NCI-H1105 (cell line): ENCODE measurements around the gene PER1.
"Not testable (repeated sequence)": the region's sequence is repeated elsewhere in the genome, so short reads cannot be mapped to it uniquely, and the experiment has no call there.

Experiments used
- DNase-seq: peaks from one replicate; lab custom pipeline; 2025; lab: John Stamatoyannopoulos, UW

PER1 gene

DNA sequence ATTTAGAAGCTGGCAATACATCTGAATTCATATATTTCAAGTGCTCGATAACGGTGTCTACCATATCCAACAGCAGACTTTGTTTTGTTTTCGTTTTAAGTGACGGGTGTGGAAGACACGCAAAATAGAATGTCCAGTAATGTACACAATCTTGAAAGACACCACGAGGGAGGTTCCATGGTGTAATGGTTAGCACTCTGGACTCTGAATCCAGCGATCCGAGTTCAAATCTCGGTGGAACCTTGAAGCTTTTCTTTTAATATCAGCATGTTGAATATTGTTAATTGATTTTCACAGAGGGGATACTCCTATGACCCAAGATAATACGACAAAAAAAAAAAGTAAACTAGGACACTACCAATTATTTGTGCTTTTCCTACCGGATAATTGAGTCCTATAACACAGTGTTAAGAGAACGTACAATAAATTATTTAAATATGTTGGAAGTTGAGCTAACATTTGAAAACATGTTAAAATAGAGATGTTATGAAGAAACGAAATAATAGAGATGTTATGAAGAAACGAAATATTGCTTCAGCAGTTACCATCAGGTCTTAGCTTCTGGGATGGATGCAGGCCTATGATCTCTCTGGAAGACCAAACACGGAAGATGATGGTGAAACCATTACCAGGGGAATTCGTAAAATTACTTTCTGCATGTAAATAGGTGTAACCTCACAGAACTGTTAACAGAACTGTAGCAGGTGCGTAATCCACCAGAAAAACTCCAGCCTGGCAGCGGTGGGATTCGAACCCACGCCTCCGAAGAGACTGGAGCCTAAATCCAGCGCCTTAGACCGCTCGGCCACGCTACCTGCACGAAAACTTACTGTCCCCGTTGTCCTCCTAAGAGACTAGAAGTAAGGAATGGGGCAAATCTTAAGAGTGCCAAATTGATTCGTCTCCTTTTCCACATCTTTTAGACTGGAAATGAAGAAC lies 32.4 kb downstream of the PER1 start:
- peak; percentile 89 for DNase-seq

DNA sequence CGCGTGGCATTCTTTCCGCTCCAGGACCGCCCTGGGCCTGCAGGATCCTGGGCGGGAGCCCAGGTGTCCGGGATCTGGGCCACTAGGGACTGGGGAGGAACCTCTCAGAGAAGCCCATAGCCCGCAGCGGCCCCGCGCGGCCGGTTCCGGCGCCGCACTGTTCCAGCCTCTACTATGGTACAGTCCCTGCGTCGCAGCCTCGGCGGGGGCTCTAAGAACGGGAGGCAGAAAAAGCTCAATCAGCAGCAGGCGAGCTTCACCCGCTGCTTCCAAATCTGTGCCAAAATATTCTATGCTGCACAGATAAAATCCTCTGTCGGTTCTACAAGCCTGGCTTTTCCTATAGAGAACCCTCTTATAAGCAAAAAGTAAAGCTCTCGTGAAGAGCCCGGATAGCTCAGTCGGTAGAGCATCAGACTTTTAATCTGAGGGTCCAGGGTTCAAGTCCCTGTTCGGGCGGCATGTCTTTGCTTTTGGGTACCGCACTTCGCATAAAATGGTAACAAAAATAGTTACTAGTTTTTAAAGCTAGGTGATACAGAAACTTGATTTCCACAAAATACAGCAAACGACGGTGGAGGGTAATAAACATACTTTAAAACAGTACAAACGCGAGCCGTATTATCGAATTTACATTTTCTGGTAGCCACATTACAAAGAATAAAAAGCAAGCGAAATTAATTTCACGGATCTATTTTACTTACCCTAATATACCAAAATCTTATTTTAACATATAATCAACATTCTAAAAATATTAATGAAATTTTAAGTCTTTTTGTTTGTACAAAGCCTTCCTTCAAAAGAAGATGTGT lies 33.2 kb downstream of the PER1 start:
- DNase-seq: peak; percentile 83

DNA sequence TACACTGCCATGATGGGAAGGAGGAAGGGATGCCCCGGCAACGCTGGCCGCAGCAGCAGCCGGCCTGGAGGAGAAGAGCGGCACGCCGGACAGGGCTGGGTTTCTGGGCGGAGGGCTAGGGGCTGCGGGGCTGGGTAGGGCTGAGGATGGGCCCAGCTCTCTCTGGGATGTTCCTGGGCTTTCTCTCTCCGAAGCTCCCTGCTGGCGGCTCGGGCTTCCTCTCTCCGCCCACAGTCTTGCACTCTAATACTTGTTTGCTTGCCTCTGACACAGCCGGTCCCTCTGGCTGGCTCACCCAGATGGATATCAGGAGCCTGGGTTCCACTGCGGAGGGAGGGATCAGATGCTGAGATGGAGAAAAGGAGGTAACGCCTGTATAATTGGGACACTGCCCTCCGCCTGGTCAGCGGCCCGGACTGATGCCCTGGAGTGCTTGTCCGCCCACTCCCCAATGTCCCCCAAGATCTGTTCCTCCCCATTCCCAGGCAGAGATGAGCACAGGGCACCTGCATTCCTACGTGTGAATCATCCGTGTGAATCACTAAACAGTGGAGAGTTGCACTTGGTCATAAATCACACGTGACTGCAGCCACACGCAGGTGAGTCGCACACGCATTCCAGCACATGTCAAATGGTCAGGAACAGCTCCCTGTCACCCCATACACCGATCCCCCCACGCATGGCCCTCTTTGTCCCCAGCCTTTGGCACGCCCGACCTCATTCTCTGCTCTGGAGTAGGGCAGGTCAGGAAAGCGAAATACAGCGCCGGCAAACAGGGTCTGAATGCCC lies 34.0 kb downstream of the PER1 start, which contains the start of gene ALOXE3:
Gene ALOXE3 (minus strand): TSS at position 535 of the 789 bp plus-strand sequence. CDS start 524 bp downstream, at position 11.
- DNase-seq: no peak

DNA sequence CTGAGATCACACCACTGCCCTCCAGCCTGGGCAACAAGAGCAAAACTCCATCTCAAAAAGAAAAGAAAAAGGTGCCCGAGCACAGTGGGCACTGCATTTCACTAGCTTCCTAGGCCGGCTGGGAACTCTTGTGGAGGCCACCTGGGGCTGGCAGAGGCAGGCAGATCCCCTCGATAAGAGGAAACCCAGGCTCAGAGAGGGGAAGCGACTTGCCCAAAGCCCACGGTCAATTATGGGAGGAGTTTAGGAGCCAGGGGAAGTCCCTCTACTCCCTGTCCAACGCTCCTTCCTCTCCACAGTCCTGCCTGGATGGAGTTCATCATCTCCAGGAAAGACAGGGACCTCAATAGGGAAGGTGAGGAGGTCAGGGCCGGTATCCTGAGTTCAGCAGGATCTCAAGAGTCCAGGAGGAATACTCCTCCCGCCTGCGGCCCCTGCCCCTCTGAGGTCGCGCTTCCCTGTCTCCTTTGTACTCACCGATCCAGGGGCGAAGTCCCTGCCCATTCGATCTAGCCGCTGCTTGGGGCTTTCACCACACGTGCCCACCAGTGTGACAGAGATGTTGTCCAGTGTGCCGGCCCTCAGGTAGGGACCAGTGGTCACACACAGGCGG lies 34.7 kb downstream of the PER1 start:
- no peak for DNase-seq

DNA sequence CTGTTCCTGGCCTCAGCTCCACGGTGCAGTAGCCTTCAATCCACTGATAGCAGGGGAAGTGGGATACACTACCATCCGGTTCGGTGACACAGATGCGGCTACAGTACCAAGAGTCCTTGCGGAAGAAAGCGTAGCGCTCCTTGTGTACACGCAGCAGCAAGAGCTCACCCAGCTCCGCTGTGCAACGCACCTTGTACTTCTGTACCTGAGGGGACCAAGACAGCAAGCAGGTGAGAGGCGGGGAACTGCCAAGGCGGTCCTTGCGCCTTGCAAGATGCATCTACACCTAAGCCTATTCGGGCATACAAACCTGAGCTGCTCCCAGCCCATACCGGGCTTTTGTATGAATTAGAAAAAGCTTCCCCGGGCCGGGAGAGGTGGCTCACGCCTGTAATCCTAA lies 35.4 kb downstream of the PER1 start:
- DNase-seq: no peak

DNA sequence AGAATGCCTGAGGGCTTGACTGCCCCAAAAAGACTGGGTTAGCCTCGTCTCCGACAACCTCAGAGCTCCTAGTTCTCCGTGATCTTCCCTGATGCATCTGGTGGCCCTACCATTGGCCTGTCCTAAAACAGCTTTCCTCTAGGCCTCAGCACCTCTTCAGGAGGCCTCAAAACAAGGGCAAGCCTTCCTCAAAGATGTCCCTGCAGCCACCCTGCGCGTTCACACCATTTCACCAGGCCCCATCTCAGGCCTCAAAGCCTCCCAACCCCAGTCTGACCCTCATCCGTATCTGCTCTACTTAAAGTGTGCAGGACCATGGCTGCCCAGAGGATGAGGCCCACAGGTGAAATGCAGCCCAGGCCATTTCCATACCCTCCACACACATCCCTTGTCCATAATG lies 41.3 kb downstream of the PER1 start:
- DNase-seq: no peak

DNA sequence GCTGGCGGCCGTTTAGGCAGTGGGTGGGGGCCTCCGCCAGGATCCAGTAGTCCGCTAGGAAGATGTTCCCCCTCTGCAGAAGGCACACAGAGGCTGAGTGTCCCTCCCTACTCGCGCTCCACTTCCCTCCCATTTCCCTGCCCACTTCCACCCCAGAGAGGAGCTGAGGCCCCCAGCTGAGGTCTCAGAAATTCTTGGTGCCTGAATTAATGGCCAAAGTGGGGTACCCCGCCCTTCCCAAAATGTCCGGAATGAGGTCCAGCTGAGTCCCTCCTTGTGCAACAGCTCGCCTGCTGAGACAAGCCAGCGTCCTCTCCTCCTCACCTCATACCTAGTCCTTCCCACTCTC lies 41.8 kb downstream of the PER1 start:
- no peak for DNase-seq

DNA sequence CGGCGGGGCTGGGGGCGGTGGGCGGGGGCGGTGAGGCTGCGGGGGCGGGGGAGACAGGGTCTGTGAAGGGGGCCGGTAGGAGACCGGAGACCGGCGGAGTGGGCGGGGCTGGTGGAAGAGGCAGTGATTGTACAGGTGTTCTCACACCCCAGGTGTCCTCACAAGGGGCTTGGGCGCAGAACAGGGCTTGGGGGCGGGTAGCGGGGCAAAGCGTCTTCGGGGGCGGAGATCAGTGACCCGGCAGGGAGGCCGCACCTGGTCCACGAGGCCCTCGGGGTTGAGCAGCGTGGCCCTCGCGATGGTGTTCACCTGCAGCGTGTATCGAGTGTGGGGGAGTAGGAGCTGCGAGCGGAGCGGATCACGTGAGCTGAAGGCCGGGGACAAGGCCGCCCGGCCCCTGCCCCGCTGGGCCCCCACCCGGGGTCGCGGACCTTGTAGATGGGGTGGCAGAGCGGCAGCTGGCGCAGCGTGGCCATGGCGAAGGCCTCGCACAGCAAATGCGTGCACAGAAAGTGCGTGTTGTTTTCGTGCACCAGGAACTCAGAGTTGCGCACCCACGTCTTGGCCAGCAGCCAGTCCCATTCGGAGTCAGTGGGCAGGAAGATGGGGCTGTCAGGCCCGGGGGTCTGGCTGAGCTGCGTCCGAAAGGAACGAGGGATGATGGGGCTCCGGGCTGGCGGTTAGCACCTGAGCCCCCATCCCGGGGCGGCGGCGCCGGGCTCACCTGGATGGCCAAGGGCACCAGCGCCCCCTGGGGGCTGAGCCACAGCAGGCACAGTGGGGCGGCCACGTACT lies 42.3 kb downstream of the PER1 start:
- peak; percentile 58 for DNase-seq

DNA sequence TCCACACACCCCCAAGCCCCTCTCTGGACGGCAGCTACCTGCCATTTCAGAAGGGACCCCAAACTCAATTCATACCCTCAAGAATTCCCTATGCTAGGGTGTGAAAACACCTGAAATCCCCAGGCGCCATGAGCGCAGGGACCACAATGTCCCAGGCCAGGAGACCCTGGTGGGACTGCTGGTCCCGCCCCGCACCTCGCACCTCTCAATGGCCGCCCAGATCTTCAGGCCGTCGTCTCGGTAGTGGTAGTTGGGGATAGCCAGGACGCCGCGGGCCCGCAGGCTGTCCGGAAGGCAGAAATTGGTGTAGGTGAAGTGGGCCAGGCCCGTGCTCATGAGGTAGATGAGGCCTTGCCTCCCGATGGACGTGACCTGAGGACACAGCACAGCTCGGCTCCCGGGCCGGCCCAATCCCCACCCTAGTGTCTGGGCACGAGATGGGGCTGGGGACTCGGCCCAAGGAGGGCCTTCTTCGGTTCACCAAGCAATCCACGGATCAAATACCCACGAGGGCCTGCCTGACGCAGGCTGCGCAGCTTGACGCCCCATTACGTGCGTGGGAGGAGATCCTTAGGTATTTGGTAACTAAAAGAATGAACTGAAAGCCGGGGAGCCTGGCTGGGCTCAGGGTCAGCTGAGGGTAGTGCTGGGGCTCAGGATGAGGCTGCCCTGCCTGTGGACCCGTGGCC lies 43.1 kb downstream of the PER1 start:
- no peak for DNase-seq

DNA sequence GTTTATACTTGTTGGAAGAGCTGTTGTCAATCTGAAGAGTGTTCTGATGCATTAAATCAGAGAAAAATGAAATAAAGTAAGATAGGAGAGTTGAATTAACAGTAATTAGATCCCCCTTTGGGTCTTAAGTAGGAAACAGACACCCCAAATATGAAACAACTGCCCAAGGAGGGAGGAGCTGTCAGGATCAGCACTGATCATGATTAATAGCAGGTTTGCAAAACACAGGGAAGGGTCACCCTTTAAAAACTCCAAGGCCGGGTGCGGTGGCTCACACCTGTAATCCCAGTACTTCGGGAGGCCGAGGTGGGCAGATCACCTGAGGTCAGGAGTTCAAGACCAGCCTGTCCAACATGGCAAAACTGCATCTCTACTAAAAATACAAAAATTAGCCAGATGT lies 45.2 kb downstream of the PER1 start:
- not testable (repeated sequence) for DNase-seq

DNA sequence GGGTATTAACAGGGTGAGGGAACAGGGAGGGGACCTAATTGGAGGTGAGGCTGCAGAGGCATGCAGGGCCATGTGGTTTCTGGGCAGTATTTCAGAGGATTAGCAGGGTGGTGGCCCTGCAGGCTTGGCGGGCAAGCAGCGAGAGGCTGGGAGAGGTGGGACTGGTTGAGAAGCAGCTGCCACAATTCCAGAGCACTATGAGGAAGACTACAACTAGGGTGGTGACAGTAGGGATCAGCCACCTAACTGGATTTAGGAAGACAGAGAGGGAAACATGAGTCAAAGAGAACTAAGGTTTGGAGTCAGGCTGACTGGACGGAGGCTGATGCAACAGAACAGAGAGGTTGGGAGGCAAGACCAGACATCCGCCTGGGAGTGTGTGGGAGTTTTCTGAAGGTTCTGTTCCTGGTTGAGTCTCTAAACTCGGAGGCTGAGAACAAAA lies 46.2 kb downstream of the PER1 start:
- DNase-seq: no peak

DNA sequence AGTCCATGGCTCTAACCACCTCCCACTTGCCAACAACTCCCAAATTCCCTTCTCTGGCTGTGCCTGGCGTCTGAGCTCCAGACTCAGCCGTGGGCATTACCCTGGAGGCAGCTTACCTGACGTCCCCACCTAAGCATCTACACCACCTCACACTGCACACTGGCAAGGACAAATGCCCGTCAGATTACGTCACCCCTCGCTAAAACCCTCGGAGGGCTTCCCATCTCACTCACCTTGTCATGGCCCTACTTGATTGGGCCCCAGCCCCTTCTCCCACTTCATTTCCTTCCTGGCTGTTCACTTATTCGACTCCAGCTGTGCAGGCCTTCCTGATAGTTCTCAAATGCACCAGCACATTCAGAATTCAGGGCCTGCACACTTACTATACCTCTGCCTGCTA lies 47.3 kb downstream of the PER1 start:
- DNase-seq: no peak

DNA sequence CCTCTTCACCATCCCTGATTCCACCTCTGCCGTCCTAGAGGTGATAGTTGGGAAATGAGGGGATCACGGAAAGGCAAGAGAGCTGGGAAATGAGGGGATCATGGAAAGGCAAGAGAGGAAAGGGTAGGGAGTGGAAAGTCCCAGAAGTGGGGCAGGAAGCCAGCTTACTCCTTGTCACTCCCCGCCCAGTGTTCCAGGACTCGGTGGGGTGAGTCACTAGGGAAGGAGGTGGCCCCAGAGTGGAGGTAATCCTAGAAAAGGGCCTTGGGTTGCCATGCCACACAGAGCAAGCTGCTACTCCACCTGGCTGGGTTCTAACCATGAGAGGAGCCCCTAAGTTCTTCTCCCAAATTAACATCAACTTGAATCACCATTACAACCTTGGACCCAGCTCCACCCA lies 48.7 kb downstream of the PER1 start:
- no peak for DNase-seq

DNA sequence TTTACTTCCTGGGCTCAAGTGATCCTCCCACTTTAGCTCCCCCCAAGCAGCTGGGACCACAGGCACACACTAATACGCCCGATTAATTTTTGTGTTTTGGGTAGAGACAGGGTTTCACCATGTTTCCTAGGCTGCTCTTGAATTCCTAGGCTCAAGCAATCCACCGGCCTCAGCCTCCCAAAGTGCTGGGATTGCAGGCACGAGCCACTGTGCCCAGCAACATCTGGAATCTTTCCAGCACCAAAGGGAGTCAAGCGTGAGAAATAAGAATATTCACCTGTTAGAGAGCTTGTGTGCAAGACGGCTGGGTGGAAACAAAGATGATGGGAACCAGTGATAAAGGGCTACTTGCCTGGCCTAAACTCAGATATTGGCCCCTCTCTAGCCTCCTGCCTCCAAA lies 50.5 kb downstream of the PER1 start:
- DNase-seq: no peak

DNA sequence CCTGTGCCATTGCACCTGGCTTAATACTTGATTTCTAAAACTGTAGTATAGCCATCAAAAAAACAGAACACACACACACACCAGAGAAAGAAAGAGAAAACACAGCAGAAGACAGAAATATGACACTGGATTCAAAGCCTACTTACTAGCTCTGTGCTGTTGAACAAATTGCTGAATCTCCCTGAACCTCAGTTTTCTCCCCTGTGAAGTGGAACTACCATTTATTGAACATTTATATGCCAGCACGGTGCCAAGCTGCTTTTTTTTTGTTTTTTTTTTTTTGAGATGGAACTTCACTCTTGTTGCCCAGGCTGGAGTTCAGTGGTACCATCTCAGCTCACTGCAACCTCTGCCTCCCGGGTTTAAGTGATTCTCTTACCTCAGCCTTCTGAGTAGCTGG lies 51.4 kb downstream of the PER1 start:
- DNase-seq: no peak

DNA sequence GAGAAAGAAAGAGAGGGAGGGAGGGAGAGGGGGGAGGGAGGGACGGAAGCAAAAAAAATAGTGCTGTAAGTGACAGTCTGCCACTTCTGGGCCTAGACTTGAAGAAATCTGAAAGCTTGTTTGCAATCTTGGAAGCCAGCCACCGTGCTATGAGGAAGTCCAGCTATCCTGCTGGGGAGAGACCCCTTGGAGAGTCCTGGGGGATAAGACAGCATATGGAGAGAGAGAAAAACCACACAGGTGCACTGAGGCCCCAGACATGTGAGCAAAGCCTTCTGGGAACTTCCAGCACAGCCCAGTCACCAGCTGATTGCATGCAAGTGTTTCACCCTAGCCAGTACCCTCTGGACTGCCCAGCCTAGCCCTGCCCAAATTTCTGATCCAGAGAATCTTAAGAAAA lies 52.1 kb downstream of the PER1 start:
- no peak for DNase-seq

DNA sequence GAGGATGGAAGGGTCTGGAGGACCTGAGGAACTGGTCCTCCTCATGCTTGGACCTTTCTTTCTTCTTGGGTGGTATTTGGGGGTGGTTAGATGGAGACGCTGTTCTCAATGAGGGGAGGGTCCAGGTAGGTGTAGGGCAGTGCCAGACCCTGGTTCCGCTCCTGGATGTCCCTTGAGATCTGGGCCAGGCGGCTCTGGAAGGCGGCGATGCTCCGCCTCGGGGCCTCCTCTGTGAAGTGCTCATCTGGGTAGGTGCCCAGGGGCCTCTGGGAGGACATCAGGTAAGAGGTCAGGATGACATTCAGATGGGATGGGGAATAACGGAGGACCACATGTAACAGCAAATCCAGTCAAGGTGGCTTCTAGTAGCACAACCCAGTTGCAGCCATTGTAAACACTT lies 55.7 kb downstream of the PER1 start:
- DNase-seq: no peak

DNA sequence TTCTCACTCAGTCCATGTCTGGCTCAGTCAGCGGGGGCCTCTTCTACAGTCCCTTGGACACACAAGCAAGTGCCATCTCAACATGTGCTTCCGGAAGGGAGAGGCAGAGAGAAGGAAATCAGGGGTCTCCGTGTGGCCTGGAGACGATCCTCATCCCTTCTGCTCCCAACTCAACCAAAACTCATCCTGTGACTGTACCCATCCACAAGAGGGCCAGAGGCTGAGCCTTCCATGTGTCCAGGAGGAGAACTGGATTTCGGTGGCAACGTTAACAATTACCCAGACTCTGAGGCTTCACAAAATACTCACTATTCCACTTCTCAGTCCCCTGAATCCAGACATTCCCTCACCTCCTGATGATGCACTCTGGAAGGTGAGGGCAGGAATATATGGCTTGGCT lies 56.8 kb downstream of the PER1 start:
- no peak for DNase-seq

DNA sequence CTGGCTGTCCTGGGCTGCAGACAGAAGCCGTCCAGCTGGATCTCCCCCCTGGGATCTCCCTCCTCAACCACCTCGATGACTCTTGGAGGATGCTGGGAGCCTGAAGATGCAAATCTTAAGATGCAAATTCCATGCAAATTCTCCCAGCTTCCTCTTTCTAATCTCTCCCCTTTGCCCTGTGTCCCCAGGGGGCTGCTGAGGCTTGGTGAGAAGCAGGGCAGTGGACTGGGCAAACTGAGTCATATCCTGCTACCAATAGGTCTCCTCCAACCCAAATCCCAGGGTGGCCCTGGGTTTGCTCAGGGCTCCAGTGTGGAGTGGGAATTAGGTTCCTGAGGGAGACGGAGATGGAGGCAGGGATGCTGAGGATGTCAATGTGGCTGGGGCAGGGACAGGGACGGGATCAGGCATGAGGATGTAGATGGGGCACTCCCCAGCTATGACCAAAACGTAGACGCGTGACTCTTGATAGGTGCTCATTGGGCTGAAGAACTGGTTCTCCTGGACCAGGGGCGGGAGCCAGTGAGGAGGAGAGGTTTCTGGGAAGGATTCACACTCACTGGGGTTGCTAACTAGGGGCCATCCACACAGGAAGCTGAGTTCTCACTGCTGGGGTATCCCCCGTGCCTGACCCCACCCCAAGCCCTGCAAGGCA lies 61.0 kb downstream of the PER1 start:
- DNase-seq: no peak
